Peyer's patch (tissue), 4 donors: ENCODE results near the gene IDNK.

Experiments used
- CTCF ChIP-seq, 6 experiments: fragments of 450-650 bp in 4 of 6; fragments of 200-600 bp in 2 of 6; sonication (generic) in 1 of 6; IDR thresholded peaks; one replicate each; pipeline ENCODE4 v1.5.1; 2017 to 2019; ENCODE audit warnings: antibody characterized with exemption in 6 of 6, mild to moderate bottlenecking in 3 of 6, moderate library complexity in 1 of 6
- POLR2A ChIP-seq, 2 donors: fragments of 450-650 bp; IDR thresholded peaks; one replicate each; pipeline ENCODE4 v1.5.1; 2017; ENCODE audit warnings: antibody characterized with exemption in 2 of 2, mild to moderate bottlenecking in 2 of 2, moderate library complexity in 2 of 2

DNA sequence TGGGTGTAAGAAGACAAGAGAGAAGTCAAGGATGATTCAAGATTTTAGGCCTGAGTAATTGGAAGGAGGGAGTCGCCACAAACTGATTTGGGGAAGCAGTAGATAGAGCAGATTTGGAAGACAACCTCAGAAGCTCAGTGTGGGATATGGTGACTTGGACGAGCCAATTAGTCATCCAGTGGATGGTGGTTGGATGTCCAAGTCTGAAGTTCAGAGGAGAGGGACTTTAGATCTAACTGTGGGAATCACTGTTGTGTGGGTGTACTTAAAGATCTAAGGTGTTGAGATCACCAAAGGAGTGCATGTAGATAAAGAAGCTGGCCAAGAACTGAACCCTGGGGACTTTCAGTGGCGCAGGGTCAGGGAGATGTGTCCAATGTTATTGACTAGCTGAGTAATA, 2.2 kb downstream of the IDNK start:
- TF ChIP-seq CTCF (IDR thresholded peaks at IDR 0.05) (no peak), POLR2A (IDR thresholded peaks at IDR 0.05) (peak in 1 of 2 donors; percentile 38)
